ENCODE measurements around the gene RBM4. TPM values are rescaled to one million over a fixed set of nuclear protein-coding genes. Genes with fewer than 3 reads are reported as not detected.

Gene RBM4
- total and polyA plus RNA-seq, 2 of the 13 experiments (the other 11 are each of a cell fraction or from before 2014, with no cell fraction given) = 126 to 136 TPM

DNA sequence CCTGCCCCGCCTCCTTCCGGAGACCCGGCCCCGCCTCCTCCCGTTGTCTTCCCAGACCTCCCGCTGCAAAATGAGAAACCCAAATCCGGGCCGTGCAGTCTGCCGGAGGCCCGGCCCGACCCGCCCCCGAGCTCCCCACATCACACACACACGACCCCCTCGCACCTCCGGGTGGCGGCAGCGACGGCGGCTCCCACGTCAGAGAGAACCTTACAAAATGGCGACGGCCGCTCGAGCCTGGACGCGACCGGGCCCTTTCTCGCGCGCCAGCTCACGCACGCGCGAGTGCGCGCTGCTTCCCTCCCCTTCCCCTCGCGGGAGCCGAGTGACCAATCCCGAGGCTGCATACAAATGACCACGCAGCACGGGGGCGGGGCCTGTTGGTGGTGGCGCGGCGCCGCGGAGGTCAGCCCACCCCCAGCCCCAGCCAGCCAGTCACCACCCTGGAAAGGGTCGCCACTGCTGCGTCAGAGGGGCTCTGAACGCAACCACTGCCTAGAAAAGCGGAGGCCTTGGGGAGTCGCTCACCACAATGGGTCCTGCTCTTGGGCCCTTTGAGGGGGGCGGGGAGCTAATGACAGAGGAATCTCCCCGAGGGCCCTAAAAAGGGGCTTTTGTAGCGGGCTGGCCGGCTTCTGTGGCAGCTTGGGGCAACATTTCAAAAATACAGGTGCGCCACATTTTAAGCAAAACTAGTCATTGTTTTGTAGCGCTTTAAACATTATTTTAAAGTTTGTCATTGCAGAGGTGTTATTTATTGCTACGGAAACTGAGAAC lies 39.3 kb downstream of the RBM4 start, which contains the start of gene RBM4B (continued):
- TF ChIP-seq ATAD3A (CRISPR knock-in tag; IDR thresholded peaks at IDR 0.05) = no peak
- TF ChIP-seq CBX5 (CRISPR knock-in tag; IDR thresholded peaks at IDR 0.05; ENCODE audit: borderline replicate concordance) = no peak; the same call in 1 of the 2 replicates
- peak; percentile 35; the same call in 1 of the 2 replicates for TF ChIP-seq ZNF431 (CRISPR knock-in tag; IDR thresholded peaks at IDR 0.05; ENCODE audit: borderline replicate concordance, low read depth)
- TF ChIP-seq ZNF777 (CRISPR knock-in tag; IDR thresholded peaks at IDR 0.05) = peak; percentile 53; the same call in 1 of the 2 replicates
- TF ChIP-seq ELF3 (CRISPR knock-in tag; IDR thresholded peaks at IDR 0.05) = peak; percentile 55
- TF ChIP-seq NFATC3 (CRISPR knock-in tag; IDR thresholded peaks at IDR 0.05) = no peak
- TF ChIP-seq ZMYM4 (CRISPR knock-in tag; IDR thresholded peaks at IDR 0.05) = peak; percentile 88
- peak; percentile 74; the same call in 1 of the 2 replicates for TF ChIP-seq POGZ (CRISPR knock-in tag; IDR thresholded peaks at IDR 0.05)
- TF ChIP-seq SKI (IDR thresholded peaks at IDR 0.05; ENCODE audit: partially characterized antibody) = peak; percentile 14
- peak; percentile 56; the same call in 1 of the 2 replicates for TF ChIP-seq ZBTB10 (CRISPR knock-in tag; IDR thresholded peaks at IDR 0.05; ENCODE audit: borderline replicate concordance)
- TF ChIP-seq ZNF329 (CRISPR knock-in tag; IDR thresholded peaks at IDR 0.05; ENCODE audit: low read depth) = no peak
- peak; percentile 74; the same call in 1 of the 2 replicates for TF ChIP-seq NCOA1 (CRISPR knock-in tag; IDR thresholded peaks at IDR 0.05)
- no peak for TF ChIP-seq HMG20A (CRISPR knock-in tag; IDR thresholded peaks at IDR 0.05; ENCODE audit: borderline replicate concordance)
- TF ChIP-seq, protein P1, sequence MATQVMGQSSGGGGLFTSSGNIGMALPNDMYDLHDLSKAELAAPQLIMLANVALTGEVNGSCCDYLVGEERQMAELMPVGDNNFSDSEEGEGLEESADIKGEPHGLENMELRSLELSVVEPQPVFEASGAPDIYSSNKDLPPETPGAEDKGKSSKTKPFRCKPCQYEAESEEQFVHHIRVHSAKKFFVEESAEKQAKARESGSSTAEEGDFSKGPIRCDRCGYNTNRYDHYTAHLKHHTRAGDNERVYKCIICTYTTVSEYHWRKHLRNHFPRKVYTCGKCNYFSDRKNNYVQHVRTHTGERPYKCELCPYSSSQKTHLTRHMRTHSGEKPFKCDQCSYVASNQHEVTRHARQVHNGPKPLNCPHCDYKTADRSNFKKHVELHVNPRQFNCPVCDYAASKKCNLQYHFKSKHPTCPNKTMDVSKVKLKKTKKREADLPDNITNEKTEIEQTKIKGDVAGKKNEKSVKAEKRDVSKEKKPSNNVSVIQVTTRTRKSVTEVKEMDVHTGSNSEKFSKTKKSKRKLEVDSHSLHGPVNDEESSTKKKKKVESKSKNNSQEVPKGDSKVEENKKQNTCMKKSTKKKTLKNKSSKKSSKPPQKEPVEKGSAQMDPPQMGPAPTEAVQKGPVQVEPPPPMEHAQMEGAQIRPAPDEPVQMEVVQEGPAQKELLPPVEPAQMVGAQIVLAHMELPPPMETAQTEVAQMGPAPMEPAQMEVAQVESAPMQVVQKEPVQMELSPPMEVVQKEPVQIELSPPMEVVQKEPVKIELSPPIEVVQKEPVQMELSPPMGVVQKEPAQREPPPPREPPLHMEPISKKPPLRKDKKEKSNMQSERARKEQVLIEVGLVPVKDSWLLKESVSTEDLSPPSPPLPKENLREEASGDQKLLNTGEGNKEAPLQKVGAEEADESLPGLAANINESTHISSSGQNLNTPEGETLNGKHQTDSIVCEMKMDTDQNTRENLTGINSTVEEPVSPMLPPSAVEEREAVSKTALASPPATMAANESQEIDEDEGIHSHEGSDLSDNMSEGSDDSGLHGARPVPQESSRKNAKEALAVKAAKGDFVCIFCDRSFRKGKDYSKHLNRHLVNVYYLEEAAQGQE (IDR thresholded peaks at IDR 0.05; ENCODE audit: borderline replicate concordance in 1 of 2, low read depth in 1 of 2, low read length in 2 of 2) = no peak
- no peak for TF ChIP-seq ZSCAN29 (CRISPR knock-in tag; conservative IDR thresholded peaks at IDR 0.05)
- TF ChIP-seq ZSCAN25 (CRISPR knock-in tag; IDR thresholded peaks at IDR 0.05) = no peak
- TF ChIP-seq ARID5B (CRISPR knock-in tag; IDR thresholded peaks at IDR 0.05) = peak; percentile 36; the same call in 1 of the 2 replicates
- no peak; the same call in 1 of the 2 replicates for TF ChIP-seq ZMYM2 (CRISPR knock-in tag; IDR thresholded peaks at IDR 0.05)
- no peak; the same call in 1 of the 2 replicates for TF ChIP-seq ARNT2 (CRISPR knock-in tag; IDR thresholded peaks at IDR 0.05; ENCODE audit: low read depth)
- TF ChIP-seq KDM1A (CRISPR knock-in tag; IDR thresholded peaks at IDR 0.05) = no peak

All from HepG2 (cell line).